ENCODE data around the gene ANAPC13.

DNA sequence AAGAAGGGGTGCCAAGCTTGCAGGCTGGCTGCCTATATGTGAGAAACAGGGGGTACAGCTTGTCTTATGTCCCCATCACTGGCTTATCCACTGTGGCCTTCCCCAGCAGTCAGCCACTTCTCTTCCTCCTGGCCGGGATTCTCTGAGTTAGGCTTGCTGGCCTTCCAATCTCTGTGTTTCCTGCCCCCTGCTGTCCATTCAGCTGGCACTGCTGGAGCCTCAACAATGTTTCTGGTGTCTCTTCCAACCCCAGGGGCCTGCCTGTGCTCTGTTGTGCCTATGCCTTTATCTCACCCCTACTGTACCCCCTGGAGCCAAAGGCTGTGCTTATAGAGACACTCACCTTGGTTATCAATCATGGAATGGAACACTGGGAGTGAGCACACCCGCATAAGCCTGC is 36.5 kb downstream of the ANAPC13 start:
- TF ChIP-seq, protein P1, sequence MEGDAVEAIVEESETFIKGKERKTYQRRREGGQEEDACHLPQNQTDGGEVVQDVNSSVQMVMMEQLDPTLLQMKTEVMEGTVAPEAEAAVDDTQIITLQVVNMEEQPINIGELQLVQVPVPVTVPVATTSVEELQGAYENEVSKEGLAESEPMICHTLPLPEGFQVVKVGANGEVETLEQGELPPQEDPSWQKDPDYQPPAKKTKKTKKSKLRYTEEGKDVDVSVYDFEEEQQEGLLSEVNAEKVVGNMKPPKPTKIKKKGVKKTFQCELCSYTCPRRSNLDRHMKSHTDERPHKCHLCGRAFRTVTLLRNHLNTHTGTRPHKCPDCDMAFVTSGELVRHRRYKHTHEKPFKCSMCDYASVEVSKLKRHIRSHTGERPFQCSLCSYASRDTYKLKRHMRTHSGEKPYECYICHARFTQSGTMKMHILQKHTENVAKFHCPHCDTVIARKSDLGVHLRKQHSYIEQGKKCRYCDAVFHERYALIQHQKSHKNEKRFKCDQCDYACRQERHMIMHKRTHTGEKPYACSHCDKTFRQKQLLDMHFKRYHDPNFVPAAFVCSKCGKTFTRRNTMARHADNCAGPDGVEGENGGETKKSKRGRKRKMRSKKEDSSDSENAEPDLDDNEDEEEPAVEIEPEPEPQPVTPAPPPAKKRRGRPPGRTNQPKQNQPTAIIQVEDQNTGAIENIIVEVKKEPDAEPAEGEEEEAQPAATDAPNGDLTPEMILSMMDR (IDR thresholded peaks at IDR 0.05; ENCODE audit: poor library complexity): peak; percentile 28
- TF ChIP-seq EZH2 (IDR thresholded peaks at IDR 0.05; ENCODE audit: borderline replicate concordance): no peak

All from hepatocyte (in vitro differentiated cells).